IMR-90 (cell line): ENCODE data around the gene C13orf46. TPM values are rescaled to one million over a fixed set of nuclear protein-coding genes. Genes with fewer than 3 reads are reported as not detected.

ENCODE experiments used
- ATAC-seq: fragments of 200-7000 bp; cut with Tn5 transposase; 2 replicates; pipeline ENCODE4 v1.9.1; 2020; ENCODE audit warnings: low read depth, mild to moderate bottlenecking, moderate library complexity
- BruUV-seq: library from RNA; stranded (reverse); fragments of 400-500 nt; replicated peaks from 2 replicates; lab custom pipeline; 2021; lab: Mats Ljungman, UMichigan
- CTCF ChIA-PET: fragments of 300-600 bp; formaldehyde crosslinking; extraction: SDS; loops from one replicate; lab custom pipeline; 2021; ENCODE audit warnings: antibody characterized with exemption; lab: Yijun Ruan, JAX
- POLR2A ChIA-PET: fragments of 300-600 bp; sonication (Branson Sonifier 250); formaldehyde crosslinking; loops from one replicate; lab custom pipeline; 2022; ENCODE audit warnings: antibody characterized with exemption; ENCODE audit not compliant: unreplicated experiment; lab: Charles Lee
- DNase-seq: peaks from one replicate; pipeline ENCODE4 v3.0.0; 2013
- H2AFZ ChIP-seq: replicated peaks from 2 replicates; pipeline ENCODE3; 2013; ENCODE audit warnings: low read length, mild to moderate bottlenecking; ENCODE audit not compliant: poor library complexity
- H2AK5ac ChIP-seq: 2 replicates; pipeline ENCODE4 v1.6.1; 2013; ENCODE audit warnings: low read depth, low read length, inconsistent platforms
- H2AK9ac ChIP-seq: replicated peaks from 2 replicates; pipeline ENCODE3; 2013; ENCODE audit warnings: mild to moderate bottlenecking, low read depth, low read length, moderate library complexity; ENCODE audit not compliant: poor library complexity
- H2BK120ac ChIP-seq: 2 replicates; pipeline ENCODE4 v1.6.1; 2013; ENCODE audit warnings: low read depth, low read length, inconsistent platforms
- H2BK15ac ChIP-seq: 3 replicates; pipeline ENCODE4 v1.6.1; 2013; ENCODE audit warnings: low read depth, low read length, inconsistent platforms
- H2BK20ac ChIP-seq: 2 replicates; pipeline ENCODE4 v1.6.1; 2013; ENCODE audit warnings: low read depth, mild to moderate bottlenecking, inconsistent platforms, low read length, moderate library complexity
- H2BK5ac ChIP-seq: 2 replicates; pipeline ENCODE4 v1.6.1; 2013; ENCODE audit warnings: mild to moderate bottlenecking, low read depth, low read length, inconsistent platforms; ENCODE audit not compliant: poor library complexity, severe bottlenecking
- H3K14ac ChIP-seq: replicated peaks from 2 replicates; pipeline ENCODE4 v1.6.1; 2013; ENCODE audit warnings: low read depth, low read length, inconsistent platforms
- H3K18ac ChIP-seq: 2 replicates; pipeline ENCODE4 v1.6.1; 2013; ENCODE audit warnings: low read depth, low read length, control low read depth
- H3K23ac ChIP-seq: 2 replicates; pipeline ENCODE4 v1.6.1; 2013; ENCODE audit warnings: low read depth, low read length, inconsistent platforms
- H3K27ac ChIP-seq: 2 replicates; pipeline ENCODE4 v1.5.1; 2013; ENCODE audit warnings: mild to moderate bottlenecking, control low read depth, low read length; ENCODE audit not compliant: insufficient read depth
- H3K27me3 ChIP-seq: 2 replicates; pipeline ENCODE4 v1.6.1; 2013; ENCODE audit warnings: low read length; ENCODE audit not compliant: control insufficient read depth, insufficient read depth
- H3K36me3 ChIP-seq: 2 replicates; pipeline ENCODE4 v1.6.1; 2013; ENCODE audit warnings: low read length, mixed read lengths; ENCODE audit not compliant: control insufficient read depth, insufficient read depth
- H3K4ac ChIP-seq: 2 replicates; pipeline ENCODE4 v1.6.1; 2013; ENCODE audit warnings: low read depth, low read length, inconsistent platforms
- H3K4me1 ChIP-seq: 2 replicates; pipeline ENCODE4 v1.6.1; 2013; ENCODE audit warnings: low read length, mixed read lengths; ENCODE audit not compliant: control insufficient read depth, insufficient read depth
- H3K4me2 ChIP-seq: 2 replicates; pipeline ENCODE4 v1.6.1; 2013; ENCODE audit warnings: low read depth, mild to moderate bottlenecking, control low read depth, low read length, moderate library complexity
- H3K4me3 ChIP-seq: 2 replicates; pipeline ENCODE4 v1.5.1; 2013; ENCODE audit warnings: low read depth, mild to moderate bottlenecking, control low read depth, low read length, moderate library complexity; ENCODE audit not compliant: insufficient read depth
- H3K56ac ChIP-seq: 2 replicates; pipeline ENCODE4 v1.6.1; 2013; ENCODE audit warnings: low read length, inconsistent platforms; ENCODE audit not compliant: insufficient read depth; ENCODE audit errors: extremely low read depth
- H3K79me1 ChIP-seq, 2 experiments: 2 replicates each; pipeline ENCODE4 v1.6.1; 2013; ENCODE audit warnings: low read length in 2 of 2, inconsistent platforms in 1 of 2, low read depth in 1 of 2
- H3K9ac ChIP-seq: 2 replicates; pipeline ENCODE4 v1.6.1; 2013; ENCODE audit warnings: low read depth, low read length, control low read depth
- H3K9me1 ChIP-seq: 2 replicates; pipeline ENCODE4 v1.6.1; 2013; ENCODE audit warnings: low read length, inconsistent platforms; ENCODE audit not compliant: insufficient read depth
- H3K9me3 ChIP-seq: 2 replicates; pipeline ENCODE4 v1.6.1; 2013; ENCODE audit warnings: low read length; ENCODE audit not compliant: control insufficient read depth, insufficient read depth
- H4K20me1 ChIP-seq: 2 replicates; pipeline ENCODE4 v1.6.1; 2013; ENCODE audit warnings: low read length, inconsistent platforms; ENCODE audit not compliant: insufficient read depth
- H4K5ac ChIP-seq: 2 replicates; pipeline ENCODE4 v1.6.1; 2013; ENCODE audit warnings: mild to moderate bottlenecking, low read depth, low read length, control low read depth
- H4K8ac ChIP-seq, 2 experiments: 2 replicates each; pipeline ENCODE4 v1.6.1; 2013; ENCODE audit warnings: low read depth in 2 of 2, low read length in 2 of 2, control low read depth in 1 of 2, inconsistent platforms in 1 of 2
- H4K91ac ChIP-seq: 2 replicates; pipeline ENCODE4 v1.6.1; 2013; ENCODE audit warnings: low read depth, low read length, inconsistent platforms; ENCODE audit not compliant: insufficient read depth
- BHLHE40 ChIP-seq: fragments of 150-350 bp; IDR thresholded peaks from 2 replicates; pipeline ENCODE4 v1.6.1; 2016; ENCODE audit warnings: mild to moderate bottlenecking, low read depth, low read length
- CHD1 ChIP-seq: IDR thresholded peaks from 2 replicates; pipeline ENCODE4 v1.6.1; 2012; ENCODE audit warnings: low read depth, low read length, improper control_type of control experiment
- CTCF ChIP-seq: conservative IDR thresholded peaks from 2 replicates; pipeline ENCODE4 v1.5.1; 2012; ENCODE audit warnings: mild to moderate bottlenecking, low read depth, low read length, improper control_type of control experiment
- ELK1 ChIP-seq: fragments of 150-350 bp; IDR thresholded peaks from 2 replicates; pipeline ENCODE4 v1.6.1; 2016; ENCODE audit warnings: low read depth, mild to moderate bottlenecking, low read length, moderate library complexity, borderline replicate concordance
- FOS ChIP-seq: fragments of 150-350 bp; IDR thresholded peaks from 2 replicates; pipeline ENCODE4 v1.6.1; 2016; ENCODE audit warnings: low read depth, low read length
- MAFK ChIP-seq: IDR thresholded peaks from 2 replicates; pipeline ENCODE4 v1.6.1; 2012; ENCODE audit warnings: low read depth, low read length, improper control_type of control experiment
- MXI1 ChIP-seq: IDR thresholded peaks from 2 replicates; pipeline ENCODE4 v1.6.1; 2012; ENCODE audit warnings: low read depth, mild to moderate bottlenecking, low read length, moderate library complexity, borderline replicate concordance
- NFE2L2 ChIP-seq: fragments of 150-350 bp; IDR thresholded peaks from 2 replicates; pipeline ENCODE4 v1.6.1; 2016; ENCODE audit warnings: low read depth, mild to moderate bottlenecking, low read length
- POLR2A ChIP-seq: IDR thresholded peaks from 2 replicates; pipeline ENCODE4 v1.6.1; 2012; ENCODE audit warnings: mild to moderate bottlenecking, low read depth, low read length
- RAD21 ChIP-seq: IDR thresholded peaks from 2 replicates; pipeline ENCODE4 v1.6.1; 2012; ENCODE audit warnings: low read length, improper control_type of control experiment
- RFX5 ChIP-seq: IDR thresholded peaks from 2 replicates; pipeline ENCODE4 v1.8.0; 2012; ENCODE audit warnings: low read depth, mild to moderate bottlenecking, low read length, moderate library complexity
- SMC3 ChIP-seq: fragments of 150-350 bp; IDR thresholded peaks from 2 replicates; pipeline ENCODE4 v1.6.1; 2016; ENCODE audit warnings: low read depth, mild to moderate bottlenecking, antibody characterized with exemption, low read length, moderate library complexity
- WGBS, 2 experiments: methylation state at CpG; one replicate each; pipeline versions ENCODE4 v1.1.5 to v1.1.7; 2013; ENCODE audit warnings: missing lambda C conversion rate in 2 of 2; ENCODE audit not compliant: insufficient read length in 1 of 2; ENCODE audit errors: extremely low coverage in 2 of 2; 5-methylcytosine and 5-hydroxymethylcytosine counted together
- dilution Hi-C: fragments of 300-500 bp; cut with HindIII; formaldehyde crosslinking; loops from one replicate; pipeline ENCODE4 v1.14.3; 2018; ENCODE audit warnings: low sequenced_read_pairs; ENCODE audit not compliant: unreplicated experiment
- in situ Hi-C: fragments of 300-500 bp; cut with MboI; formaldehyde crosslinking; loops from 3 replicates; pipeline ENCODE4 v1.14.3; 2019; ENCODE audit warnings: low sequenced_read_pairs, inconsistent platforms, mixed read lengths
- intact Hi-C: fragments of 100-400 bp; cut with micrococcal nuclease; formaldehyde crosslinking; loops from 2 replicates; pipeline ENCODE4 v1.10.0; 2022
- polyA plus RNA-seq, 3 experiments: library from polyadenylated mRNA; depleted of rRNA; stranded (reverse); fragments of >200 nt; gene quantifications; 2 replicates each; pipeline ENCODE4 v1.2.3, GENCODE V29; 2012; ENCODE audit warnings: low replicate concordance in 1 of 3
- total RNA-seq: library from RNA; depleted of rRNA; stranded (reverse); fragments of >200 nt; gene quantifications from 2 replicates; pipeline ENCODE4 v1.2.3, GENCODE V29; 2012

The C13orf46 gene
- total and polyA plus RNA-seq, 2 of the 4 experiments (the other 2 are of a cell fraction): under 0.01 to 2.1 TPM

- TF ChIP-seq CTCF (no peak), RAD21 (no peak), FOS (no peak)
Observed at GRCh38 chr13:113953561-113953960, 20.3 kb downstream of the C13orf46 start (continued).

DNA sequence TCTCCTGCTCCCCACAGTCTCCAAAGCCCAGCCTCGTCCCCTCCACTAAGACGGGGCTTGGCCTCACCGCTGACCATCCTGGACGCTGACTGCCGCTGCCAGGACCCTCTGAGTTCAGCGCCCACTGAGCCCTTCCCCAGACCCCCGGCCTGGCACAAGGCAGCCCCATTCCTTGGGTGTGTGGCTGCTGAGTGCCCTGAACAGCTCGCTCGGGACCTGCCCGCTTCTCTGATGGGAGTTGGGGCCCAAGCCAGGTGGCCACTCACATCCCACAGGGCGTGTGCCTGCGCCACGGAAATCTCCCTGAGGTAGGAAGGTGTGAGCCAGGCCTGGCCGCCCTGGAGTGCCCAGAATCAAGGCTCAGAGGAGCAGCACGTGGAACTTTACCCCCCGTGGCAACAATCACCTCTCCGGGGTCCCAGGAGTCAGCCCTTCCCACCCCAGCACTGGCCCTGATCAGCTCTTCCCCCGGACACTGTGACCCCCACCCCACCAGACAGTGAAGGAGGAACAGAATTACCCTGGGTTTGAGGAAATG, 20.8 kb downstream of the C13orf46 start:
- no peak overlapping the region for H3K56ac ChIP-seq
- peaks cover 9% of the 10 kb centered on the region; the same call in 1 of the 2 replicates for H3K9me1 ChIP-seq
- no peak overlapping the region for H2AFZ ChIP-seq
- H3K4me3 ChIP-seq: no peak overlapping the region
- peaks cover 33% of the 10 kb centered on the region for H3K36me3 ChIP-seq
- H3K23ac ChIP-seq: no peak overlapping the region
- intact Hi-C loops (no loop called here), in situ Hi-C loops (no loop called here), dilution Hi-C loops (no loop called here)
- H3K27me3 ChIP-seq: no peaks in the 10 kb centered on the region
- H3K4me2 ChIP-seq: no peak overlapping the region
- H2BK20ac ChIP-seq: no peak overlapping the region
- H4K5ac ChIP-seq: no peak overlapping the region
- 91% methylated on average over 6 of the region's 18 CpGs; no CpG with 5 or more reads in 1 of the 2 experiments for WGBS, 2 experiments
- no peak overlapping the region for H3K9ac ChIP-seq
- peaks cover 8% of the 10 kb centered on the region for H4K20me1 ChIP-seq
- H2BK15ac ChIP-seq: no peak overlapping the region
- H3K14ac ChIP-seq: no peak overlapping the region
- peaks cover 10% of the 10 kb centered on the region; the same call in 1 of the 2 replicates for H3K9me3 ChIP-seq
- ChIA-PET POLR2A (no interaction called here), CTCF (no interaction called here)
- H2AK5ac ChIP-seq: no peak overlapping the region
- peaks cover 0 to 35% of the 10 kb centered on the region in 2 experiments; a peak in 3 of 4 replicates for H3K79me1 ChIP-seq
- no peak overlapping the region for H4K8ac ChIP-seq
- H3K4ac ChIP-seq: no peak overlapping the region
- peaks cover 10% of the 10 kb centered on the region for H3K4me1 ChIP-seq
- no peak overlapping the region for H3K27ac ChIP-seq
- no TSS peak for BruUV-seq
- H3K18ac ChIP-seq: no peak overlapping the region
- ATAC-seq (no peak), DNase-seq (no peak)
- no peak overlapping the region for H2AK9ac ChIP-seq
- no peak overlapping the region for H2BK120ac ChIP-seq
- H4K91ac ChIP-seq: no peak overlapping the region
- no peak overlapping the region for H2BK5ac ChIP-seq
- TF ChIP-seq CHD1 (no peak), MXI1 (no peak), CTCF (no peak), BHLHE40 (no peak), RAD21 (no peak), SMC3 (no peak), RFX5 (no peak), NFE2L2 (no peak), MAFK (no peak), POLR2A (no peak), ELK1 (no peak)
